Mucosa of gallbladder (tissue), 1 donor: ENCODE data around the gene ERICH3. TPM values are rescaled to one million over a fixed set of nuclear protein-coding genes. Genes with fewer than 3 reads are reported as not detected.

Source experiments
- total RNA-seq: library from RNA; stranded (reverse); gene quantifications from one replicate; pipeline ENCODE4 v1.2.1, GENCODE V29; 2021
- donor health status: DM: no; HTN: no; CAD: no.

ERICH3 gene
- total RNA-seq, 1 donor from 2014 or later = 0.09 TPM

Other genes with a start within 250 kb of the ERICH3 start
- gene LRRC53, start 161.2 kb downstream of the ERICH3 start, total RNA-seq = not detected
- 174 TPM for gene CRYZ, start 59.3 kb upstream of the ERICH3 start, total RNA-seq
- gene TYW3, start 59.4 kb upstream of the ERICH3 start, total RNA-seq = 14.2 TPM